EH (cell line): ENCODE measurements around the gene SUCO.
A peak's percentile ranks its signal among the peaks of the same experiment; 100 is the strongest.

ENCODE experiments used
- DNase-seq: peaks from one replicate; pipeline ENCODE4 v3.0.0-alpha.2; 2015; ENCODE audit warnings: low read depth

The SUCO gene

DNA sequence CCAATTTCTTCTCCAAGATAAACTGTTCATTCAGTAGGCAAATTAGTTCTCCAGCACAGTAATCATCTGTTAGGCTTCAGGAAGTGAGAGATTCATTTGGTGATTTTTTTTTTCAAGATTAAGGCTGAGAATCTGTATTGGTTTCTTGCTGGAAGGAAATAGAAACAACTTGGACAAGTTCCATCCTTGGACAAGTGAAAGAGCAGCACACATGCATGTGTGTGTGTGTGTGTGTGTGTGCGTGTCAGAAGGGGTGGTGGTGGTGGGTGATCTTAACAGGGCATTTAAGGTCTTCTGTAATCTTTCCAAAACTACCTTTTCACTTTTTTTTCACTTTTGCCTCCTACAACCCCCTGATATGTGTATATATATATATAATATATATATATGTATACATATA is 15.9 kb upstream of the SUCO start:
- no peak for DNase-seq

GRCh38 chr1:172517545-172517944 is 15.4 kb upstream of the SUCO start:
- DNase-seq = no peak

GRCh38 chr1:172529304-172529703 is 3.6 kb upstream of the SUCO start:
- DNase-seq = no peak

GRCh38 chr1:172530000-172530399 is 3.0 kb upstream of the SUCO start:
- DNase-seq = peak; percentile 38

GRCh38 chr1:172531412-172532182 is 1.4 kb upstream of the SUCO start:
- DNase-seq = no peak

GRCh38 chr1:172532183-172532699 is 709 bp upstream of the SUCO start:
- peak; percentile 98 for DNase-seq

DNA sequence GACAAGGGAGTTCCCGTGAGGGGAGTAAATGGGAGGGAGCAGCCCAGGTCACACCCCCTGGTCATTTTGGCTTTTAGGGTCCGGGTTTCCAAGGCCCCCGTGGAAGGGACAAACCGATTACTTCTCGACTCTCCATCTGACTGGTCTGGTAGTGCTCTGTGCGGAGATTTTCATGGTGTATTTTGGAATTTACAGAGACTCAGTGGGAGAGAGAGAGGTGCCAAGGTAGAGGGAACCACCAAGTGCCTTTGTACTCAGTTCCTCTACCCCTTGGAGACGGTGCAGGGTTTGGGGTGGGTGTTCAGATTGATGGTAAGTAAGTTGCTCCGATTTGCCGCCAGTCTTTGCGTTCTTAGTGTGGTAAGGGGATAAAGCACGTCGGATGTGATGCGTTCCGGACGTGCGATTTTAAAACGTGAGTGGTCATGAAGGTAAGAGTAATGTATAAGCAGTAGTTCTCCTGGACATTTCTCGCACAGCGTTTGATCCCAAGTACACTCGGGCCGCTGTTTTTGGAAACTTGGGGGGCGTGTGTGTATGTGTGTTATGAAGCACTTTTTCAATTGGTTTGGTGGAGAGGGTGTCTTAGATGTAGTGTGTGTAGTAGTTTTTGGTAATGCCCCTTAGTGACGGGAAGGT is 682 bp downstream of the SUCO start:
- DNase-seq = peak; percentile 31

DNA sequence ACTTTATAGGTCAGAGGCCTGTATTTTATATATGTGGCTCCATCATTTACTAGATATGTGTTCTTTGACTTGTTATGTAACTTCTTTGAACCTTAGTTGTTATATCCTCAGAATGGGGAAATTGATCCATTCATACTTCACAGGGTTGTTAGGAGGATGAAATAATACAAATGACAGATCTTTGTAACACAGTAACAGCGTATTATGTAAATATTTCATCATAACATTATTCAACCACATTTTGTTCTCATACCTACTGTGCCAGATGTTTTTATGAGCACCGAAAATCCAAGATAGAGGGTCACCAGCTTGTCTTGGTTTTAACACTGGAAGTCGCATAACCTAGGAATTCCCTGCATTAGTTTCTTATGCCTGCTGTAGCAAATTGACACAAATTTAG is 3.3 kb downstream of the SUCO start:
- no peak for DNase-seq

DNA sequence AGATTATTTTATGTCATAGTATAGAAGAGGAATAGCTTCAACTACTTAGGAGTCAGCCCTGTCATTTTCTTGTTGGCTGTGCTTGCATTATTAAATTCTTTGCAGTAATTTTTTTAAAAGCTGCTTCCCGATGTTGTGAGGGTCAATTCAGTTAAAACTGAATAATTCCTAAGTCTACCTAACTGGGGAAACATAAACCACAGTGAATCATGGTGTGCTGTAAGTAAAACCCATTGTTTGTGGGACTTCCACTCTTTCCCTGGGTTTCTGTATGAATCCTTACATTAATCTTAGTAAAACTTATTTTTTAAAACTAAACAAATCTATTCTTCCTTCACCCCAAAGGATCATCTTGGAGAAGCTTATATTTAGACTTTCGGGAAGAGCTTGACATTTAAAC is 4.4 kb downstream of the SUCO start:
- no peak for DNase-seq

GRCh38 chr1:172537827-172538391 is 5.0 kb downstream of the SUCO start:
- DNase-seq = no peak

- no peak for DNase-seq
These were observed 7.7 kb downstream of the SUCO start for GRCh38 chr1:172540635-172541034.

GRCh38 chr1:172544481-172545104 is 11.6 kb downstream of the SUCO start:
- no peak for DNase-seq

GRCh38 chr1:172545396-172546004 is 12.6 kb downstream of the SUCO start:
- DNase-seq = no peak

GRCh38 chr1:172547071-172547470 is 14.1 kb downstream of the SUCO start:
- DNase-seq = peak; percentile 77

DNA sequence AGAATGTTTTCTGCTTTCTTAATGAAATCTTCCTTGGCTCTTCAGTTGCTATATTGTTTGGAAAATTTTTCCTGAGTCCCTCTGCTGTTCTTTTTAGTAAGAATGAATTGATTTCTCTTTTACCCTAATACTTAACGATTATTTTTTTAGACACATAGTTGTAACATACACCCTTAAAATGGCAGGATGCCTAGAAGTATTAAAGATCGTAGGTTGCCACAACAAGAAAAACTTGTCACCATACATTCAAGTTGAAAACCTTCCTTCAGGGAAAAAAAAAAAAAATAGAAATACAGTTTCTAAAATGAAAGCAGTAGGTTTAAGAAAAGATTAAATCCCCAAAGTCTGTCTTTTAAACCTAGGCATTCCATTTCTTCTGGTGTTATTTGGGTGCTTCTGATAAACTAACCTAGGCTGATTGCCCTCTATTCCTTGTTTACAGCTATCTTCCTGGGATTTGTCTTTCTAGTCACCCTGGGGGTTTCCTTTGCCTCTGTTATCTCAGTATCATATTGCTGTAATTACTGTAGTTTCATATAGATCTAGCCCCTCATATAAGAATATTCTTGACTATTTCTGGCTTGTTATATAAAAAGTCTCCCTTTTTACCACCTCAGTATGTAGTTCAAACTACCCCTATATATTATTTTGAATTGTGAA is 16.8 kb downstream of the SUCO start:
- DNase-seq = peak; percentile 30

DNA sequence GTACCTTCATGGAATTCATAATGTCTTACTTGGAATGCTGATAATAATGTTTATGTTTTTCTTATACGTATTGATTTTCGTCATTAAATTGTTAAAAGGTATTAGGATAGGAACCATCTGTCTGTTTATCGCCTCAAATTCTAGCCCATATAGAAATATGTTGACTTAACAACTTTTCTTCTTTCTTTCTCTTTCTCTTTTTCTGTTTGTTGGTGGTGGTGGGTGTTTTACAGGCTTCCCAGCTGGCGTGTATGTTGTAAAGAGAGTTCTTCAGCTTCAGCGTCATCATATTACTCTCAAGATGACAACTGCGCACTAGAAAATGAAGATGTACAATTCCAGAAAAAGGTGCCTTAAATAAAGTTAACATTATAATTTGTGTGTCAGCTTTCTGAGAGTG is 18.3 kb downstream of the SUCO start:
- DNase-seq = no peak

DNA sequence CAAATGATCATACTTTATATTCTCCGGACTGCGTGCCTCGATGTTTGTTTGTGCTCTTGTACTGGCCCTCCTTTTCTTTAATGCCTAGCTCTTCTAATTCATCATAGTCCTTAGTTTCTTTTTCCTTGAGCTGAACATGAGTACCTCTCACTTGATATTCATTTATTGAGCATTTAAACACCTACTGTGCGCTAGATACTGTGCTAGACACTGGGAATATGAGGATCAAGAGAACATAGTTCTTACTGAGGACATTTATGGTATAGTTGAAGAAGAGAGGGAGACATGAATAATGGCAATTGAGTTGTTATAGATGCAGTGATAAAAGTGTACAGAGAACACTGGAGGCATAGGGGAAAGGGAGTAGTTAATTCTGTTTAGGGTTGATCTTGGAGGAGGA is 22.0 kb downstream of the SUCO start:
- DNase-seq = no peak

GRCh38 chr1:172556461-172556860 is 23.5 kb downstream of the SUCO start:
- no peak for DNase-seq

GRCh38 chr1:172557270-172557669 is 24.3 kb downstream of the SUCO start:
- DNase-seq = no peak

DNA sequence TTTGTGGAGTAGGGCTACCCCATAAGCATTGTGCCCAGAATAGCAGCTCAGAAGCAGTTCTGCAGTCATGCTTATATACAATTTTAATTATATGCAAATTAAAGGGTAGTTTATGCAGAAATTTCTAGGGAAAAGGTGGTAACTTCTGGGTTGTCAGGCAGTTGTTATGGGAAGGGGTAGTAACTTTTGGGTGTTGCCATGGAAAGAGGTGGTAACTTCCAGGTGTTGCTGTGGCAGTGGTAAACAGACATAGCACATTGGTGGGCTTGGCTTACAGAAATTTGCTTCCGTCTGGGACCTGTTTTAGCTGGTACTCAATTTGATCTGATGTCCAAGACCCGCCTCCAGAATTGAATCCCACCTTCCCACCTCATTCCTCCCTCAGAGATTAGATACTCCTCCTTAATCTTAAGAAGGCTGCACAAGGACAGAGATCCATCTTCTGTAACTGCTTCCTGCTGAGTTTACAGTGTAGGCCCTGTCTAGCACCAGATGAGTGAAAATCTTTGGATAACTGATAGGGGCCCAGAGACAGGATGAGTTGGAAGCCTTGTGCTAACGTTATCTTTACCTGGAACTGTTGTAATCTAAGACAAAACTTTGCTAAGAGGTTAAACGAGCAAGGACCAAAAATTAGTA is 26.7 kb downstream of the SUCO start:
- DNase-seq = no peak

DNA sequence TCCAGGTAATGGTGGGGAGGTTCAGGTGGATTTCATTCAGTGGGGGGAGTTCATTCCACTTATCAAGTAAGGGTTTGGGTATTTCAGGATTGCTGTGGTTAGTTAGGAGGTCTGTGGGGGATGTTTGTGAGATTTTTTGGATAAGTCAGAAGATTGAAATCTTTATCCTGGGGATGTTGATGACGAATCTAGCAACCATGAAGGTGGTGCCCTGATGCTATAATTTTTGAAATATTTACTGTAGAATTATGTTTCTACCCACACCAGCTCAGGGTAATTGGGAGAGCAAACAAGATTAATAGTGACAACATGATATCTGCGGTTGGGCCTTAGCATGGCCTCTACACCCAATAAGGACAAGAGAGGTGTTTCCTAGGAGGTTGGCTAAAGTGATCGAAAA is 28.3 kb downstream of the SUCO start:
- peak; percentile 78 for DNase-seq
